ENCODE results near the gene RC3H1.
"Not testable (repeated sequence)": the region's sequence is repeated elsewhere in the genome, so short reads cannot be mapped to it uniquely, and the experiment has no call there.

RC3H1 gene

DNA sequence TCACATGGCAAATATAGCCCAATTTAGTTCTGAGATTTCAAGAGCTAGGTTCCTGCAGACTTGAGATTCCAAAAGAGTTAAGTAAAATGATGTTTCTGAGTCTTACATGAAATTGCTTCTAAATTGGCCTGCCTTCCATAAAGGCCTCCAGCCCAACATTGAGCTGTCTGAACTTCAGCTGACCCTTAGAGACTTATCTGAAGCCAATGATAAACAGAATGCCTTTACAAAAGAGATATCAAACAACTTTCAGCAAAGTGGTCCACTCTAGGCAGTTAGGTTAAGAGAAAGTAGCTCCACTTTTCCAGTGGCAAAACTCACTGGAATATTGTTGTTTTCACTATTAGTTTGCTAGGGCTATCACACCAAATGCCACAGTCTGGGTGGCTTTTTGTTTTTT lies 6.3 kb upstream of the RC3H1 start:
- DNase-seq (ENCODE audit: low read depth in 2 of 3, low spot score in 1 of 3), result no peak

DNA sequence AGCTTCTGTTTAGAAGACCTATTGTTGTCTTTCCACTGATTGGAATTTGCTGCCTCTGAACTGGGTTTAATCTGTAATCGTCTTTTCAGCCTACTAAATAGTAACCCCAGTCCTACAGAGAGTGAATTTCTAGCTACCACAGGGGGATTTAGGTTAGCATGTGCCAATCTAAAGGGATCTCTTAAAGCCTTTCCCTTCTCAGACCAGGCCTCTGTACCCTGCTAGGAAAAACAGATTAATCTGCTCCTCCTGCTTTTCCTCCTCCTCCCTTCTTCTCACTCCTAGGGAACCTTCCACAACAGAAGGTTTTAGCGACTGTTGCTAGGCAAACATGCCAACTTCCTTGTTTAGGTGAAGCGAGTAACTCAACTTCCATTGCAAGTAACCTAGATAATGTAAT lies 1.3 kb upstream of the RC3H1 start:
- no peak for DNase-seq (ENCODE audit: low read depth in 2 of 3, low spot score in 1 of 3)

DNA sequence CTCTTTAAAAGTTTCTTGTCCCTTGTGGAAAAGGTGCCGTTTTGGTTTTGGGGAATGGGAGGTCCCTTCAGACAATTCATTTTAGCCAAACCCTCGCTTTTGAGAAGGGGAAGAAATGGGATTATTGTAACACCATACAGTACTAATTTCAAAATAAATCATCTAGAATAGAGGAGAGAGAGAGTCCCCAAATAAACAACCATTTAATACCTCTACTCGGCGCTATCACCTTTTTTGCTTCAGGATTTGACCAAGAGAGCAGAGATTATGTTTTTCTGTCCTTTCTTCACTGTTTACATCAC lies 770 bp upstream of the RC3H1 start:
- DNase-seq (ENCODE audit: low read depth in 2 of 3, low spot score in 1 of 3), result no peak

DNA sequence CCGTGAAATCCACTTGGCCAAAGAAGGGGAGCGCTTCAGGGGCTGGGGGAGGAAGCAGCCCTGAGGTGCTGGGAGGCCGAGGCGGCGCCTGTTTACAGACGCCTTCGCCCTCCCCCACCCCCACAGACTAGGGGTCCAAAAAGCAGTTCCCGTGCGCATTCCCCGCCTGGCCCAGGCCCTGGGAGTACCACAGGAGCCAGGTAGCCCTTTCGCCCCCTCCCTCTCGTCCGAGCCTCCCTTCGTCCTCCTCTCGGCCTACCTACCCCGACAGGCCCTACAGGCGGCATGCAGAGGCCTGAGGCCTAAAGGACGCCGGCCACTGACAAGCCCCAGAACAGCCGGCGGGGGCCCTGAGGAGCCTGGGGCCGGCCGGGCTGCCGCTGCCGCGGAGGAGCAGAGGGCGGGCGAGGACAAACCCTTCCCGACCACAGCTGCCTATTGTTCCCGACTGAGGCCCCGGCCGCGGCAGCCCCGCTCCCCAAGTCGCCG lies 522 bp downstream of the RC3H1 start:
- peak in 1 of 3 donors; percentile 13 for DNase-seq (ENCODE audit: low read depth in 2 of 3, low spot score in 1 of 3)

DNA sequence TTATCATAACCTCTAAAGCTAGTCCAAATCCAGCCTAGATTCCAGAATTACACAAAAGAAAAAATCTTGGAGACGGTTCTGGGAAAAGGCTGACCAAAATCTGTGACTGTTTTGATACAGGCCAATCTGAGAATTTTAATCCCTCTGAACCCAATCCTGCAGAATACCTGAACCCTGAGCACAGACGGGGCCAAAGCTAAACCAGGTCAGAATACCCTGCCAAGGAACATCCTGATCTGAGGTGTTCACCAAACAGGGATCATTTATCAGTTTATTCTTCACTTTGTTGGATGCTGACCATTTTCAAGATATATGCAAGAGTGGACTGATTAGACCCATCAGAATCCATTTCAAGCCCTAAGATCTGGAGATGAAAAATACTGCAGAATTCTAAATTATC lies 3.6 kb downstream of the RC3H1 start:
- DNase-seq (ENCODE audit: low read depth in 2 of 3, low spot score in 1 of 3), result no peak

DNA sequence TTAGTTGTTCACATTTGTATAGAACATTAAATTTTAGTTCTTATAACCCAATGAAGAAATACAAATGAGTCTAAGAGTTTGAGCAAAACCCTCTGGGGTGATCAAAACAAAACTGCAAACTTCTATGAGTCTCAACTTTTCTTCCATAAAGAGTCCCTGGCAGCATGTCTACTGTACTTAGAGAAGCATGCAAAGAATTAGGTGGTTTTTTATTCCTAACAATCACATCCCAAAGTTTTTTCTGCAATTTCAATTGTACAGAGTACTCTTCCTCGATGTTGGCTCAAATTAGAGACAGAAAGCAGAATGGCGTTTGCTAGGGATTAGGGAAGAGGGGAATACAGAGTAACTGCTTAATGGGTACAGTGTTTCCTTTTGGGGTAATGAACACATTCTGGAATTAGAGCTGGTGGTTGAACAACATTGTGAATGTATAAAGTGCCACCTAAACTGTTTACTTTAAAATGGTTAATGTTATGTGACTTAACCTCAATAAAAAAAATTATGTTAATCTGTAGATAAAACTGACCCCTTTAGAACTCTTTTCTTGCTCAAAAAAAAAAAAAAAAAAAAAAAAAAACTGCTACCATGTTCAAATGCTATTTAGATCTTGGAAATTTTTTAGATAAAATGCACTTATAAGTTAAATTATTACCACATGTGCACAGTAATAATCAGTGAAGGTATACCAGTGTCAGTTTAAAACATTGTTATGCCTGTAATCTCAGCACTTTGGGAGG lies 4.8 kb downstream of the RC3H1 start:
- DNase-seq (ENCODE audit: low read depth in 2 of 3, low spot score in 1 of 3), result no peak

DNA sequence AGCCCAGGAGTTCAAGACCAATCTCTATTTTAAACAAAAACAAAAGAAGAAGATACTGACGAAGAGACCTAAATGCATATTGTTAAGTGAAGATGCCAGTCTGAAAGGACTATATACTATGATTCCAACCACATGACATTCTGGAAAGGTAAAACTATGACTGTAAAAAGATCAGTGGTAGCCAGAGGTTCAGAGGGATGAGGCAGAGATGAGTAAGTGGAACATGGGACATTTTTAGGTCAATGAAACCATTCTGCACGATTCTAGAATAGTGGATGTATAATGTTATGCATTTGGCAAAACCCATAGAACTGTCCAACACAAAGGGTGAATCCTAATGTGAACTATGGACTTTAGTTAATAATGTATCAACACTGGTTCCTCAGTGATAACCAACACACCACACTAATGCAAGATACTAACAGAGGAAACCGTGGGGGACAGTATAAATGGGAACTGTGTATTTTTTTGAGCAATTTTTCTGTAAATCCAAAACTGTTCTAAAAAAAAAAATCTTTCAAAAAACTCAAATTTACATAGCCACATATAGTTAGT lies 8.2 kb downstream of the RC3H1 start:
- DNase-seq (ENCODE audit: low read depth in 2 of 3, low spot score in 1 of 3), result no peak

DNA sequence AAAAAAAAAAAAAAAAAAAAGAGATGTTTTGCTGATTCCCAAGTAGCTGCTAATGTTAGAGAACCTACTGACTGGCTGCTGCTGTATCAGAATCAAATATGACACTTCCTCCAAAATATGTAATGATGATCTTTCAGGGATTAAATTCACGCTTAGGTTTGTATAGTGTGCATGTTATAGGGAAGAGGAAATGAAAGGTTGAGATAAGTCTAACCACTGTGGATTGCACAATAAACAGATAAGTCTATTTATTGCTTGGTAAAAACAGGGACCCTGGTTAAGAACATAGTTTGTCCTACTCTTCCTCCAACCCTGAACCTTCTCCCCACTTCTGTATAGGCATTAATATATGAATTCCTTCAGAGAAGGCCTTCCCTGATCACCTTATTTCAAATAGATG lies 13.2 kb downstream of the RC3H1 start:
- DNase-seq (ENCODE audit: low read depth in 2 of 3, low spot score in 1 of 3), result no peak

DNA sequence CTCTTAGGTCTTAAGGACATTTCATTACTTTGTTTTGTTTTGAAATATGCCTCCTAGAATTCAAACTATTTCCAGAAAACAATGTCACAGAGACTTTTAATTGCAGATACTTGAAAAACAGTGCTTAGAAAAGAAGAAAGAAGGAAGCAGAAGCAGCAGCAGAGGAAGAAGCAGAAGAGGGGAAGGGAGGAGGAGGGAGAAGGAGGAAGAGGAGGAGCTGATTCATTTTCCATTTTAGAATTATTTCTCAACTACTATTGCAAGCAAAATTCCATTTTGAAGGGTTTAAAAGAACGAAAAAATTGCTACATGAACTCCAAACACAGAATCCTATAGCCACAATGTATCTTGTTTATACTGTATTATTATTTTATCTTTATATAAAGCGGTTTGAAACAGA lies 13.9 kb downstream of the RC3H1 start:
- DNase-seq (ENCODE audit: low read depth in 2 of 3, low spot score in 1 of 3), result no peak

DNA sequence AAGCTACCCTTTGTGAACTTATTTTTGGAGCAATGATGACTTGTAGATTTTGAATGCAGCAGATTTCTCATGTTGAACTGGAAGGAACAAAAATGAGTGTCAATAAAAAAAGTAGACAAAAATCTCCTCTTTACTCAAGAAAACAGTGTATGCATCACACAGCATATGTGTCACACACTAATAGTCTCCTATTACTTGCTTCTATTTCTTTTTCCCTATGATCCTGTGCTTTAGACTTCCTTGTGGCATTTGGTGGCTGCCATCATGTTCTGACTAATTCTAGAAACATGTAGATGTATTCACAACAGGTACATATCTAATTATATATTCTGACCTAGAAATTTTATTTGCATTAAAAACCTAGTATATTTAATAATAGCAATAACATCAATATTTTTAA lies 14.3 kb downstream of the RC3H1 start:
- no peak for DNase-seq (ENCODE audit: low read depth in 2 of 3, low spot score in 1 of 3)

DNA sequence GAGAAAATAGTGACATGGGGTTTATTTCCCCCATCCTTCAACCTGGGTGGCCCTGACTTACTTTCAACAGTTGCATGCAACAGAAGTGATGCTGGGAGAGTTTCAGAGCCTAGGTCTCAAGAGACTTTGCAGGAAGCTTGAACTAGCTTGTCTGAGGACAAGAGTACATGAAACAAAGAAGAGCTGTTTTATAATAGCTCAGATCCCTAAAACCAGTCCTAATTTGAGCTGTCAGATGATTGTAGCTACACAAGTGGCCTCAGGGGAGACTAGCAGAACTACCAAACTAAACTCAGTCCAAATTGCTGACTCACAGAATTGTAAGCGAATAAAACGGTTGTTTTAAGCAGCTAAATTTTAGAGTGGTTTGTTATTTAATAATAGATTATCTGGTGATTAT lies 17.1 kb downstream of the RC3H1 start:
- DNase-seq (ENCODE audit: low read depth in 2 of 3, low spot score in 1 of 3), result no peak

DNA sequence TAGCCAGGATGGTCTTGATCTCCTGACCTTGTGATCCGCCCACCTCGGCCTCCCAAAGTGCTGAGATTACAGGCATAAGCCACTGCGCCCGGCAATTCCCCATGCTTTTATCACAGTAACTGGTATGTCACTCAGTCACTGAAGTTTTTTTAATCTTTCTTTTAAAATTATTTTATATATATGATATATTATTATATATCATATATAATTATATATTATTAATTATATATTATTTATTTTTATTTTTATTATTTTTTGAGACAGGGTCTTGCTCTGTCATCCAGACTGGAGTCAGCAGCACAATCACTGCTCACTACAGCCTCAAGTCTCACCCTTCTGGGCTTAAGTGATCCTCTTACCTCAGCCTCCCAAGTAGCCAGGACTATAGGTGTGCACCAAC lies 18.3 kb downstream of the RC3H1 start:
- no peak for DNase-seq (ENCODE audit: low read depth in 2 of 3, low spot score in 1 of 3)

DNA sequence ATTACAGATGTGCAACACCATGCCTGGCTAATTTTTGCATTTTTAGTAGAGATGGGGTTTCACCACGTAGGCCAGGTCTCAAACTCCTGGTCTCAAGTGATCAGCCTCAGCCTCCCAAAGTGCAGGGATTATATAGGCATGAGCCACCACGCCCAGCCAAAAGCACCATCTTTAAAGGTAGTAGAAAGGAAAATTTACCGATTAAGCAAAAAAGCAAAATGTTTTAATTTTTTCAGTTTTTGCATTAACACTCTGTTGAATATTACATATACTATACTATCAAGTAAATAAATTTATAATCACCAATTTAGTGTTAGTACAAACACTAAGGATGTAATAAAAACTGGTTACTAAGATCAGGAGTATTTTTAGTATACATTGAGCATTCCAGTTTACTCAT lies 20.6 kb downstream of the RC3H1 start:
- DNase-seq (ENCODE audit: low read depth in 2 of 3, low spot score in 1 of 3), result no peak

DNA sequence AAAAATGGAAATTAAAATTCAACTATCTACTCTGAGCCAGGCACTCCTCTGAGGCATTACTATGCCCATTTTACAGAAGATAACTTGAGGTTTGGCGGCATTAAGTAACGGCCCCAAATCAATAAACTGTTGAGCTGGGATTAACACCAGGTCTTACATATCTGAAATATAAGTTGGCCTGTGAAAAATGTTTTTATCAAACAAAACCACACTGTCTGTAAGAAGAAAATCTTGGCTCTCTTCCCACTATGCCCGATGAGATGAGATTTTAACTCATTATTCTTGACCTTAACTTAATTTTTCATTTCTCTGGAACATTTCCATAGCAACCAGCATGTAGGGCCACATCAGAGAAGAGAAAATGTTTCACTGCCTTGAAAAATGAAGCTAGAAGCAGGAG lies 21.8 kb downstream of the RC3H1 start:
- DNase-seq (ENCODE audit: low read depth in 2 of 3, low spot score in 1 of 3), result no peak

DNA sequence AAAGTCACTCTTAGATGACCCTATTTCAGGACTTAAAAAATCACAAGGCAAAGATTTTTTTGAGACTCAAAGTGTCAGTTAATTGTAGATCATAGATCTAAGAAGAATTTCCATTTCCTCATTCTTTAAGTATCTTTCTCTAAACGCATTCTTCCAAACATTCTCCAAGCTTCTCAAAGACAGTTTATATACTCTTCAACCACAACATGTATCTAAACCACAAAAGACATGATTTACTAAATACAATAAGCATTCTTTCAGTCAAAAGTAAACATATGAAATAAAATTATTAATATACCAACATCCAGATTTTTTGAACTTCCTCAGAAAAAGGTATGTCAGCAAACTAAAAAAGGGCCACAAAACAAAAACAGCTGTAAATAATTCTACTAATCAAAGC lies 24.4 kb downstream of the RC3H1 start:
- no peak for DNase-seq (ENCODE audit: low read depth in 2 of 3, low spot score in 1 of 3)

DNA sequence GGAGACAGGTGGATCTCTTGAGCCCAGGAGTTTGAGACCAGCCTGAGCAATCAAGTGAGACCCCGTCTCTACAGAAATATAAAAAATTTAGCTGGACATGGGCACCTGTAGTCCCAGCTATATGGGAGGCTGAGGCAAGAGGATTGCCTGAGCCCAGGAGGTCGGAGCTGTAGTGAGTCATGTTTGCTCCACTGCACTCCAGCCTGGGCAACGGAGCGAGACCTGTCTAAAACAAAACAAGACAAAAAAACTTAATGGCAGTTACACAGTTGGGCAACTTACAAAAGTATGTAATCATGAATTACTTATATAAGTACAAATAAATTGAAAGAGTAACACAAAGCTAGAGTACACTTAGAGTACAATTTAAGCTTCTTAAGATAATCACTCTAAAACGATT lies 25.2 kb downstream of the RC3H1 start:
- no peak for DNase-seq (ENCODE audit: low read depth in 2 of 3, low spot score in 1 of 3)

DNA sequence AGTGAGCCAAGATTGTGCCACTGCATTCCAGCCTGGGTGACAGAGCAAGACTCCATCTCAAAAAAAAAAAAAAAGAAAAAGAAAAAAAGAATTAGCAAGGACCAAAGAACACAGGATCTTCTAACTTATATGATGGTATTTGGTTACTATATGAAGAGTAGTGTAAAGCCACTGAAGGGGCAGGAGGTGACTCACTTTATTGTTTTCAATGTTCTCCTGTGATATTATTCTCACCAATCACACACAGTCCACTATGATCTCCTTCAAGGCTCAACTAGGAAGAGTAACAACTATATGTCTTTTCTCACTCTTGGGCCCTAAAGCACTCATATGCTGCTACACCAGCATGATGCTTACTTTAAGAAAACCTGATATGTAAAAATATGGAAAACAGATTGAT lies 26.7 kb downstream of the RC3H1 start:
- no peak for DNase-seq (ENCODE audit: low read depth in 2 of 3, low spot score in 1 of 3)

DNA sequence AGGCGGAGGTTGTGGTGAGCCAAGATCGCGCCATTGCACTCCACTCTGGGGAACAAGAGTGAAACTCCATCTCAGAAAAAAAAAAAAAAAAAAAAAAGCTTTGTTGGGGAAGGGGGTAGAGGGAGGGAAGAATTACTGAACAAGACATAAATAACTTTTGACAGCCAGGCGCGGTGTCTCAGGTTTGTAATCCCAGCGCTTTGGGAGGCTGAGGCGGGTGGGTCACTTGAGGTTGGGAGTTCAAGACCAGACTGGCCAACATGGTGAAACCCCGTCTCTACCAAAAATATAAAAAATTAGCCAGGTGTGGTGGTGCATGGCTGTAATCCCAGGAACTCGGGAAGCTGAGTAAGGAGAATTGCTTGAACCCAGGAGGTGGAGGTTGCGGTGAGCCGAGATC lies 28.2 kb downstream of the RC3H1 start:
- not testable (repeated sequence) for DNase-seq (ENCODE audit: low read depth in 2 of 3, low spot score in 1 of 3)

DNA sequence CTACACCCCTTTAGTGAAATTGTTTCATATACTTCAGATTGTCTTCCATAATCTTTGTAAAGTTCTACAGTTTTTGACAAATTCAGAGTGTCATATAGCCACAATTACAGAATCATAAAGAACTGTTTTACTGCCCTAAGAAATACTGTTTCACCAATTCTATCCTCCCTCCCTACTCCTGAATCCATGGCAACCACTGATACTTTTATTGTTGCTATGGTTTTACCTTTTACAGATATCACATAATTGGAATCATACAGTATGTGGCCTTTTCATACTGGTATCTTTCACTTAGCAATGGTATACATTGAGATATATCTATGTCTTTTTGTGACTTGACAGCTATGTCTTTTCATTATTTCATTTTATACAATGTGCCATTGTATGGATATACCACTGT lies 34.1 kb downstream of the RC3H1 start:
- DNase-seq (ENCODE audit: low read depth in 2 of 3, low spot score in 1 of 3), result no peak

DNA sequence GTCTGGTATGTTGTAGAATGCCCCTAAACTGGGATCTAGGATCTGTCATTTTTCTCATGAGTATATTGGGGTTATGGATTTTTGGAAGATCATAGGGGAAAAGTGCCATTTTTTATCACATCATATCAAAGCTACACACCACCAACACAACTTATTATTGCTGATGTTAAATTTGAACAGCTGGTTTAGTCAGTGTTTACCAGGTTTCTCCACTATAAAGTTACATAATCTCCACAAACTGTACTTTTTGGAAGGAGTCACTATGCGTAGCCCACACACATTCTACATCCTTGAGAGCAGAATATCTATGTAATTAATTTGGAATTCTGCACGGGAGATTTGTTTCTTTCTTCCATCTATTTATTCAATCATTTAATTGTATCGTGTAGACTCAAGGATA lies 35.2 kb downstream of the RC3H1 start:
- DNase-seq (ENCODE audit: low read depth in 2 of 3, low spot score in 1 of 3), result no peak

DNA sequence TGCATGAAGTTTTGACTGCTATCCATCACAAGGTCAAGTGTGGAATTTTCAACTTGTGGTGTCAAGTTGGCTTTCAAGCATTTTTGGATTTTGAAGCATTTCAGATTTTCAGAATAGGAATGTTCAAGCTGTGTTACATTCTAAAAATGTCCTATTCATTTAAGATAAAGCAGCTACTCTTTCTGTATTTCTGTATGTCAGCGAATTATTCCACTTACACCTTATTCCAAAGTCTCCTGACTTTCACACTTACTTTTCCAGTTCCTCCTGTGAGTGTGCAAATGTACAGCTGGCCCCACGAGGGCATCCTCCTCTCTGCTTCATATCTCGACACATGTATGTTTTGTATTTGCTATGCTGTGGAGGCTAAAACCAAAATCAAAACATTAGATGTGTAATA lies 51.9 kb downstream of the RC3H1 start:
- DNase-seq (ENCODE audit: low read depth in 2 of 3, low spot score in 1 of 3), result no peak

DNA sequence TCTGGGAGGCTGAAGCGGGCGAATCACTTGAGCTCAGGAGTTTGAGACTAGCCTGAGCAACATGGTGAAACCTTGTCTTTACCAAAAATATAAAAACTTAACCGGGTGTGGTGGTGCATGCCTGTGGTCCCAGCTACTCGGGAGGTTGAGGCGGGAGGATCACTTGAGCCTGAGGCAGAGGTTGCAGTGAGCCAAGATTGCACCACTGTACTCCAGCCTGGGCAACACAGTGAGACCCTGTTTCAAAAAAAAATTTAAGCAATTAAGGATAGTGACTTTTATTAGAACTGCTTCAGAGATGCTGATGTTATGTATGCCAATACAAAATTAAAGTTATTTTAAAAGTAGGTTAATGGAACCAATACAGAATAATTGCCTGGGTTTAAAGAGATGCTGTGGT lies 56.3 kb downstream of the RC3H1 start:
- not testable (repeated sequence) for DNase-seq (ENCODE audit: low read depth in 2 of 3, low spot score in 1 of 3)

DNA sequence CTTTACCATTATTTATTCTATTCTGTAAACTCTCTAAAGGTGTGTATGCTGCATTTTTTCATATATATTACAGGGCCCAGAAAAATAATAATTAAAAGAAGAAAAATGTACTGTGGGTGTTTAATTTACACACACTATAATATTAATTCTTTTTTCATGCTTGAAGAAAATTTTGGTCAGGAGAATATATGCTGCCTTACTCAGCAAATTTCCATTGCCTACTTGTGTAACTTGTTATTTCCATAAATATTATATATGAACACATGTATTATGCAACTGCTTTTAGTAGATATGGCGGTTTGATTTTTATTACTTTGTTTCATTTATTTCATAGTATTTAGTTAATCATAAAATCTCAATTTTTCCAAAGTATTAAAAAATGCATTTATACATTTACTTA lies 58.7 kb downstream of the RC3H1 start:
- no peak for DNase-seq (ENCODE audit: low read depth in 2 of 3, low spot score in 1 of 3)

Measured in stimulated activated CD4-positive, alpha-beta T cell treated with anti-CD3 and anti-CD28 coated beads, Interleukin-12 subunit alpha, Interleukin-12 subunit beta, amount 100 ng/mL, for 48 hours (primary cell).